K562 (cell line): ENCODE data around the gene HAPLN3. TPM values are rescaled to one million over a fixed set of nuclear protein-coding genes. Genes with fewer than 3 reads are reported as not detected.

ENCODE experiments used
- ATAC-seq: fragments of 200-7000 bp; cut with Tn5 transposase; 3 replicates; pipeline ENCODE4 v1.9.1; 2020; ENCODE audit warnings: moderate library complexity
- BruUV-seq: library from RNA; stranded (reverse); fragments of 400-500 nt; replicated peaks from 2 replicates; lab custom pipeline; 2021; lab: Mats Ljungman, UMichigan
- CTCF ChIA-PET: fragments of 300-600 bp; formaldehyde crosslinking; extraction: SDS; loops from one replicate; lab custom pipeline; 2021; ENCODE audit warnings: low intra/inter-chr PET ratio; lab: Yijun Ruan, JAX
- POLR2A ChIA-PET: fragments of 300-600, 350-650 bp; sonication (Branson Sonifier 250); formaldehyde crosslinking; extraction: SDS; loops from one replicate; lab custom pipeline; 2021; ENCODE audit warnings: antibody characterized with exemption, inconsistent platforms; lab: Yijun Ruan, JAX
- DNase-seq, 4 experiments: peaks; one replicate each; pipeline versions ENCODE4 v3.0.0 to v3.0.0-alpha.2; 2011 to 2018; ENCODE audit warnings: low spot score in 3 of 4, mixed read lengths in 3 of 4; ENCODE audit errors: extremely low read depth in 1 of 4
- FAIRE-seq: peaks from 2 replicates; lab custom pipeline; 2011; peaks lifted over from hg19 to GRCh38; lab: Jason Lieb, UNC
- H2AFZ ChIP-seq: 2 replicates; pipeline ENCODE4 v1.6.0; 2011; ENCODE audit warnings: low read depth, low read length, control low read depth, inconsistent platforms
- H3K27ac ChIP-seq: fragments of 200-600 bp; 3 replicates; pipeline ENCODE4 v1.8.0; 2011; ENCODE audit warnings: low read depth, mild to moderate bottlenecking, control low read depth, inconsistent platforms, low read length, moderate library complexity, mixed read lengths; ENCODE audit errors: extremely low read depth
- H3K27me3 ChIP-seq, 2 experiments: fragments of 300-600 bp in 1 of 2; 2 replicates in 1 of 2; 3 replicates in 1 of 2; pipeline versions ENCODE4 v1.6.0 to v1.8.0; 2011; ENCODE audit warnings: inconsistent platforms in 2 of 2, low read length in 2 of 2, mild to moderate bottlenecking in 1 of 2, mixed read lengths in 1 of 2, moderate library complexity in 1 of 2; ENCODE audit not compliant: control insufficient read depth in 2 of 2, insufficient read depth in 2 of 2
- H3K36me3 ChIP-seq: fragments of 300-600 bp; 3 replicates; pipeline ENCODE4 v1.8.0; 2011; ENCODE audit warnings: mild to moderate bottlenecking, low read length, inconsistent platforms; ENCODE audit not compliant: control insufficient read depth, insufficient read depth
- H3K4me1 ChIP-seq, 2 experiments: fragments of 200-600 bp in 1 of 2; replicated peaks in 1 of 2; 2 replicates in 1 of 2; 3 replicates in 1 of 2; pipeline versions ENCODE4 v1.5.1 to v1.8.0; 2011; ENCODE audit warnings: inconsistent platforms in 2 of 2, low read length in 2 of 2, mild to moderate bottlenecking in 1 of 2, mixed read lengths in 1 of 2, moderate library complexity in 1 of 2; ENCODE audit not compliant: control insufficient read depth in 2 of 2, insufficient read depth in 2 of 2
- H3K4me2 ChIP-seq: 2 replicates; pipeline ENCODE4 v1.6.1; 2011; ENCODE audit warnings: low read length, control low read depth, inconsistent platforms, mixed read lengths; ENCODE audit not compliant: insufficient read depth
- H3K4me3 ChIP-seq: fragments of 200-600 bp; sonication (generic), shearing (Covaris generic); 2 replicates; pipeline ENCODE4 v1.5.1; 2016; ENCODE audit warnings: control low read depth, inconsistent platforms
- H3K79me2 ChIP-seq: fragments of 200-600 bp; 3 replicates; pipeline ENCODE4 v1.8.0; 2011; ENCODE audit warnings: low read length, inconsistent platforms; ENCODE audit not compliant: control insufficient read depth, insufficient read depth
- H3K9ac ChIP-seq, 2 experiments: 2 replicates each; pipeline versions ENCODE4 v1.6.0 to v1.6.1; 2011; ENCODE audit warnings: low read depth in 2 of 2, low read length in 2 of 2, control low read depth in 1 of 2, inconsistent platforms in 1 of 2, mild to moderate bottlenecking in 1 of 2, mixed read lengths in 1 of 2; ENCODE audit not compliant: insufficient read depth in 1 of 2
- H3K9me1 ChIP-seq: one replicate; pipeline ENCODE4 v1.6.0; 2011; ENCODE audit warnings: inconsistent platforms, mild to moderate bottlenecking, low read length, moderate library complexity; ENCODE audit not compliant: control insufficient read depth, insufficient read depth
- H3K9me3 ChIP-seq: replicated peaks from 2 replicates; pipeline ENCODE4 v1.5.1; 2011; ENCODE audit warnings: low read depth, low read length, inconsistent platforms; ENCODE audit not compliant: control insufficient read depth, insufficient read depth
- H4K20me1 ChIP-seq: replicated peaks from 2 replicates; pipeline ENCODE4 v1.6.1; 2011; ENCODE audit warnings: low read length, inconsistent platforms, mixed read lengths; ENCODE audit not compliant: control insufficient read depth, insufficient read depth
- ARID3A ChIP-seq: IDR thresholded peaks from 2 replicates; pipeline ENCODE4 v1.6.1; 2012; ENCODE audit warnings: low read depth, low read length, improper control_type of control experiment, borderline replicate concordance
- CTBP1 ChIP-seq: fragments of 450-650 bp; IDR thresholded peaks from 2 replicates; pipeline ENCODE4 v1.6.1; 2016; ENCODE audit warnings: borderline replicate concordance
- HMG20A ChIP-seq: fragments of 450-650 bp; formaldehyde crosslinking; conservative IDR thresholded peaks from 2 replicates; pipeline ENCODE4 v1.4.0; 2020; ENCODE audit warnings: mild to moderate bottlenecking, mixed read lengths
- TEAD1 ChIP-seq, 2 experiments: fragments of 450-650 bp in 1 of 2; sonication (generic) in 1 of 2; formaldehyde crosslinking; IDR thresholded peaks; 2 replicates each; pipeline versions ENCODE4 v1.4.0 to v1.8.0; 2020 to 2022; ENCODE audit warnings: mild to moderate bottlenecking in 2 of 2, missing genetic modification reagents in 1 of 2
- ZBTB40 ChIP-seq, 2 experiments: fragments of 450-650 bp in 1 of 2; sonication (generic) in 1 of 2; formaldehyde crosslinking in 1 of 2; IDR thresholded peaks; 2 replicates each; pipeline versions ENCODE4 v1.7.1 to v1.9.0; 2016 to 2022; ENCODE audit warnings: inconsistent platforms in 1 of 2, mild to moderate bottlenecking in 1 of 2, missing genetic modification reagents in 1 of 2
- WGBS: fragments of 100-300 bp; shearing (Covaris generic); methylation state at CpG from one replicate; pipeline ENCODE4 v1.1.6; 2016; ENCODE audit warnings: low coverage, mixed read lengths; ENCODE audit not compliant: insufficient coverage; ENCODE audit errors: missing lambda C conversion rate; 5-methylcytosine and 5-hydroxymethylcytosine counted together
- in situ Hi-C: fragments of 300-500 bp; cut with MboI; formaldehyde crosslinking; loops from 4 replicates; pipeline ENCODE4 v1.15.0; 2018; ENCODE audit warnings: inconsistent platforms, mixed read lengths
- intact Hi-C: fragments of 100-400 bp; cut with micrococcal nuclease; formaldehyde crosslinking; loops from 2 replicates; pipeline ENCODE4 v1.14.2; 2022
- polyA plus RNA-seq, 8 experiments: library from polyadenylated mRNA; depleted of rRNA in 4 of 8; stranded (reverse) in 5 of 8; unstranded in 3 of 8; fragments of >200 nt; fragmentation: Nextera tagmentation in 2 of 8; fragmentation: Illumina TruSeq in 1 of 8; extraction: Ambion mirVana in 2 of 8; extraction: Trizol in 1 of 8; gene quantifications; 2 replicates each; pipeline versions ENCODE4 v1.2.1 to v1.2.3, GENCODE V29; 2011 to 2014; ENCODE audit warnings: inconsistent platforms in 1 of 8, missing spikeins in 1 of 8
- total RNA-seq, 7 experiments: library from RNA; depleted of rRNA in 6 of 7; stranded (reverse); fragments of >200 nt in 6 of 7; fragmentation: Illumina TruSeq in 2 of 7; extraction: Trizol in 2 of 7; gene quantifications; 2 replicates each; pipeline versions ENCODE4 v1.2.1 to v1.2.3, GENCODE V29; 2011 to 2021; ENCODE audit warnings: low replicate concordance in 1 of 7

HAPLN3 gene
- total and polyA plus RNA-seq, 9 of the 15 experiments (the other 6 are each of a cell fraction or from before 2014, with no cell fraction given): 0.04 to 2.4 (median 0.65) TPM

GRCh38 chr15:88894348-88894818 is 961 bp downstream of the HAPLN3 start:
- intact Hi-C loops: no loop called here
- DNase-seq: peak; percentile 75 to 76 (median 76)
- H3K36me3 ChIP-seq: peaks cover 3% of the 10 kb centered on the region; the same call in 1 of the 3 replicates
- no peaks in the 10 kb centered on the region for H3K9me1 ChIP-seq
- no peaks in the 10 kb centered on the region for H3K79me2 ChIP-seq
- no peaks in the 10 kb centered on the region for H4K20me1 ChIP-seq
- in situ Hi-C loops: no loop called here
- CTCF ChIA-PET: interaction anchor here (1.1 to 2.6 kb wide), 4 partner anchors 123 to 537 kb away, joined by 3 to 11 read pairs (median 7); no protein-coding TSS in a partner anchor
- BruUV-seq: no TSS peak
- FAIRE-seq: peak; percentile 83
- H3K9ac ChIP-seq: peak overlapping the region in 1 of 2 experiments; percentile 89; a peak in 1 of 4 replicates
- H3K9me3 ChIP-seq: no peaks in the 10 kb centered on the region
- H3K4me1 ChIP-seq: peaks cover 9 to 42% of the 10 kb centered on the region in 2 experiments; a peak in 4 of 5 replicates
- H3K4me2 ChIP-seq: no peak overlapping the region; the same call in 1 of the 2 replicates
- no peak overlapping the region for H2AFZ ChIP-seq
- H3K27ac ChIP-seq: no peak overlapping the region
- peaks cover 0 to 2% of the 10 kb centered on the region in 2 experiments; a peak in 2 of 5 replicates for H3K27me3 ChIP-seq
- H3K4me3 ChIP-seq: no peak overlapping the region
- POLR2A ChIA-PET: interaction anchor here (1.0 kb wide), 1 partner anchor 14 kb away, joined by 6 read pairs; no protein-coding TSS in a partner anchor
- 25% methylated on average over 17 of the region's 23 CpGs for WGBS
- peak; percentile 71 for ATAC-seq
- TF ChIP-seq TEAD1 (CRISPR knock-in tag; IDR thresholded peaks at IDR 0.05) (peak in 1 of 2 experiments; percentile 46; a peak in 1 of 4 replicates), ARID3A (no peak), CTBP1 (peak; percentile 40; the same call in 1 of the 2 replicates), ZBTB40 (IDR thresholded peaks at IDR 0.05) (no peak), ZBTB40 (CRISPR knock-in tag; IDR thresholded peaks at IDR 0.05) (no peak), HMG20A (no peak)
